Panc1 (cell line): ENCODE data around the gene RSU1.

Experiments
- POLR2AphosphoS5 ChIP-seq: IDR thresholded peaks from 2 replicates; pipeline ENCODE4 v1.6.1; 2012; ENCODE audit warnings: mild to moderate bottlenecking, low read depth, low read length, moderate library complexity
- TF ChIP-seq, protein P1 (sequence below), 2 experiments: IDR thresholded peaks; 2 replicates each; pipeline ENCODE4 v1.6.1; 2011 to 2012; ENCODE audit warnings: low read depth in 2 of 2, control low read depth in 1 of 2, low read length in 1 of 2, mild to moderate bottlenecking in 1 of 2, moderate library complexity in 1 of 2; ENCODE audit not compliant: insufficient read depth in 1 of 2
- TF ChIP-seq, protein P2 (sequence below): fragments of 450-650 bp; IDR thresholded peaks from 2 replicates; pipeline ENCODE4 v1.5.1; 2017; ENCODE audit warnings: mild to moderate bottlenecking

DNA sequence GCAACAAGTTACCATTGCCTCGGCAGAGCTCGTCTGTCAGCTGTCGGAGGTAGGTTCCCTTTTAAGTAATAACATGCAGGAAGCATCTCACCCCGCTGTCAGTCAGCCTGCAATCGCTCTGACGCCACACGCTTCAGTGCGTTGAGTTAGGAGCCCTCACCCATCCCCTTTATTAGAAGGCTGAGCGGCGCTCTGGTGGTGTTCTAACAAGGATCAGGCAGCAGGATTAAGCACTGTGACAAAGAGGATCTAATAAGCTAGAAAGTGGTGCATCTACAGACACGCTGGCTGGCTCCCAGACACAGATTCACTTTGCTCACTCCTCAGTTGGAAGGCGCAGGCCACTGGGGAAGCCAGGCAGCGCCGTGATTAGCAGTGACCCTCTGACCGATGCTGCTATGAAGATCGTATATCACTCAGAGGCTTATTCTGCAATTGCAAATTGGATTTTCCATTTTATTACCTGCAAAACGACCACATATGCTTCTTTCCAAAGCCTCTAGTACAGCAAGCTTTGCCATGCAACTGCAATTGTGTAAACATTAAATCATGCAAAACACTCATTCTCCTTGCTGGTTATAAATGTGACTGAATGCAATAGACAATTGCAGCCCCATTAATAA is 117.7 kb downstream of the RSU1 start:
- TF ChIP-seq, protein P1, sequence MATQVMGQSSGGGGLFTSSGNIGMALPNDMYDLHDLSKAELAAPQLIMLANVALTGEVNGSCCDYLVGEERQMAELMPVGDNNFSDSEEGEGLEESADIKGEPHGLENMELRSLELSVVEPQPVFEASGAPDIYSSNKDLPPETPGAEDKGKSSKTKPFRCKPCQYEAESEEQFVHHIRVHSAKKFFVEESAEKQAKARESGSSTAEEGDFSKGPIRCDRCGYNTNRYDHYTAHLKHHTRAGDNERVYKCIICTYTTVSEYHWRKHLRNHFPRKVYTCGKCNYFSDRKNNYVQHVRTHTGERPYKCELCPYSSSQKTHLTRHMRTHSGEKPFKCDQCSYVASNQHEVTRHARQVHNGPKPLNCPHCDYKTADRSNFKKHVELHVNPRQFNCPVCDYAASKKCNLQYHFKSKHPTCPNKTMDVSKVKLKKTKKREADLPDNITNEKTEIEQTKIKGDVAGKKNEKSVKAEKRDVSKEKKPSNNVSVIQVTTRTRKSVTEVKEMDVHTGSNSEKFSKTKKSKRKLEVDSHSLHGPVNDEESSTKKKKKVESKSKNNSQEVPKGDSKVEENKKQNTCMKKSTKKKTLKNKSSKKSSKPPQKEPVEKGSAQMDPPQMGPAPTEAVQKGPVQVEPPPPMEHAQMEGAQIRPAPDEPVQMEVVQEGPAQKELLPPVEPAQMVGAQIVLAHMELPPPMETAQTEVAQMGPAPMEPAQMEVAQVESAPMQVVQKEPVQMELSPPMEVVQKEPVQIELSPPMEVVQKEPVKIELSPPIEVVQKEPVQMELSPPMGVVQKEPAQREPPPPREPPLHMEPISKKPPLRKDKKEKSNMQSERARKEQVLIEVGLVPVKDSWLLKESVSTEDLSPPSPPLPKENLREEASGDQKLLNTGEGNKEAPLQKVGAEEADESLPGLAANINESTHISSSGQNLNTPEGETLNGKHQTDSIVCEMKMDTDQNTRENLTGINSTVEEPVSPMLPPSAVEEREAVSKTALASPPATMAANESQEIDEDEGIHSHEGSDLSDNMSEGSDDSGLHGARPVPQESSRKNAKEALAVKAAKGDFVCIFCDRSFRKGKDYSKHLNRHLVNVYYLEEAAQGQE (IDR thresholded peaks at IDR 0.05; ENCODE audit: insufficient read depth in 1 of 2, low read depth in 2 of 2, low read length in 1 of 2), result no peak
- TF ChIP-seq, protein P2, sequence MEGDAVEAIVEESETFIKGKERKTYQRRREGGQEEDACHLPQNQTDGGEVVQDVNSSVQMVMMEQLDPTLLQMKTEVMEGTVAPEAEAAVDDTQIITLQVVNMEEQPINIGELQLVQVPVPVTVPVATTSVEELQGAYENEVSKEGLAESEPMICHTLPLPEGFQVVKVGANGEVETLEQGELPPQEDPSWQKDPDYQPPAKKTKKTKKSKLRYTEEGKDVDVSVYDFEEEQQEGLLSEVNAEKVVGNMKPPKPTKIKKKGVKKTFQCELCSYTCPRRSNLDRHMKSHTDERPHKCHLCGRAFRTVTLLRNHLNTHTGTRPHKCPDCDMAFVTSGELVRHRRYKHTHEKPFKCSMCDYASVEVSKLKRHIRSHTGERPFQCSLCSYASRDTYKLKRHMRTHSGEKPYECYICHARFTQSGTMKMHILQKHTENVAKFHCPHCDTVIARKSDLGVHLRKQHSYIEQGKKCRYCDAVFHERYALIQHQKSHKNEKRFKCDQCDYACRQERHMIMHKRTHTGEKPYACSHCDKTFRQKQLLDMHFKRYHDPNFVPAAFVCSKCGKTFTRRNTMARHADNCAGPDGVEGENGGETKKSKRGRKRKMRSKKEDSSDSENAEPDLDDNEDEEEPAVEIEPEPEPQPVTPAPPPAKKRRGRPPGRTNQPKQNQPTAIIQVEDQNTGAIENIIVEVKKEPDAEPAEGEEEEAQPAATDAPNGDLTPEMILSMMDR, result no peak
- no peak for TF ChIP-seq POLR2AphosphoS5
